Tibial nerve (tissue), 4 donors: ENCODE data around the gene ERC2.

ENCODE experiments used
- CTCF ChIP-seq, 5 experiments: fragments of 200-600 bp in 3 of 5; fragments of 450-650 bp in 2 of 5; sonication (generic) in 3 of 5; IDR thresholded peaks; one replicate each; pipeline ENCODE4 v1.5.1; 2016 to 2019; ENCODE audit warnings: antibody characterized with exemption in 5 of 5, mild to moderate bottlenecking in 3 of 5, moderate library complexity in 2 of 5
- EP300 ChIP-seq, 2 donors: sonication (generic); formaldehyde crosslinking; IDR thresholded peaks; one replicate each; pipeline ENCODE4 v1.6.1; 2017; ENCODE audit warnings: antibody characterized with exemption in 2 of 2, mild to moderate bottlenecking in 1 of 2
- POLR2A ChIP-seq, 2 donors: fragments of 450-650 bp; IDR thresholded peaks; one replicate each; pipeline ENCODE4 v1.6.1; 2017; ENCODE audit warnings: antibody characterized with exemption in 2 of 2, mild to moderate bottlenecking in 2 of 2, moderate library complexity in 2 of 2

GRCh38 chr3:55471084-55471483 is 997.2 kb downstream of the ERC2 start:
- TF ChIP-seq CTCF (IDR thresholded peaks at IDR 0.05) (no peak), EP300 (IDR thresholded peaks at IDR 0.05) (no peak), POLR2A (IDR thresholded peaks at IDR 0.05) (no peak)
